H1 (cell line): Measurements from ENCODE around the gene DPM3. TPM values are rescaled to one million over a fixed set of nuclear protein-coding genes. Genes with fewer than 3 reads are reported as not detected.

Experiments used
- CHD1 ChIP-seq: IDR thresholded peaks from 2 replicates; pipeline ENCODE4 v1.6.1; 2012; ENCODE audit warnings: low read depth, low read length, improper control_type of control experiment
- GABPA ChIP-seq: IDR thresholded peaks from 2 replicates; pipeline ENCODE4 v1.6.1; 2011; ENCODE audit warnings: mild to moderate bottlenecking, low read length, moderate library complexity, borderline replicate concordance; ENCODE audit not compliant: insufficient read depth
- KDM5A ChIP-seq: fragments of 200-600 bp; IDR thresholded peaks from 2 replicates; pipeline ENCODE4 v1.7.1; 2012; ENCODE audit warnings: mild to moderate bottlenecking, low read length, inconsistent platforms, mixed read lengths
- MAFK ChIP-seq: IDR thresholded peaks from 2 replicates; pipeline ENCODE4 v1.6.1; 2012; ENCODE audit warnings: low read depth, mild to moderate bottlenecking, improper control_type of control experiment, low read length
- TAF7 ChIP-seq: optimal IDR thresholded peaks from 2 replicates; pipeline ENCODE3; 2011; ENCODE audit warnings: low read depth, mild to moderate bottlenecking, inconsistent platforms, low read length, moderate library complexity, borderline replicate concordance
- TBP ChIP-seq: IDR thresholded peaks from 2 replicates; pipeline ENCODE4 v1.6.1; 2011; ENCODE audit warnings: low read depth, low read length, improper control_type of control experiment
- TCF12 ChIP-seq: IDR thresholded peaks from 2 replicates; pipeline ENCODE4 v1.6.1; 2011; ENCODE audit warnings: low read depth, mild to moderate bottlenecking, low read length
- polyA plus RNA-seq, 7 experiments: library from polyadenylated mRNA; depleted of rRNA in 3 of 7; stranded (reverse) in 5 of 7; unstranded in 2 of 7; fragments of >200 nt in 5 of 7; fragments of 200-250 nt in 2 of 7; gene quantifications; 1 replicate in 5 of 7; 2 replicates in 1 of 7; 4 replicates in 1 of 7; pipeline versions ENCODE4 v1.2.1 to v1.2.3, GENCODE V29; 2011 to 2013; ENCODE audit warnings: missing spikeins in 2 of 7, mixed read lengths in 2 of 7
- total RNA-seq: library from RNA; stranded (reverse); fragmentation: NEBNext Ultra II Directional; extraction: Animal tissue kit (Norgen Biotek cat#: 25700); gene quantifications from 2 replicates; pipeline ENCODE4 v1.2.1, GENCODE V29; 2021

DPM3 gene
- total and polyA plus RNA-seq, 2 of the 8 experiments (the other 6 are each of a cell fraction or from before 2014, with no cell fraction given) = 44.8 to 227 TPM

- TF ChIP-seq TAF7 = no peak
- no peak for TF ChIP-seq MAFK
- no peak for TF ChIP-seq TBP
- TF ChIP-seq CHD1 = no peak
- no peak for TF ChIP-seq GABPA
- no peak for TF ChIP-seq KDM5A
- TF ChIP-seq TCF12 = no peak
- TF ChIP-seq, all 59 proteins: peak for 0
Measured at GRCh38 chr1:155169541-155169940, 29.2 kb upstream of the DPM3 start (continued).
